H9 (cell line): Measurements from ENCODE around the gene ANKS3. TPM values are rescaled to one million over a fixed set of nuclear protein-coding genes. Genes with fewer than 3 reads are reported as not detected.

ENCODE experiments used
- DNase-seq: peaks from one replicate; pipeline ENCODE4 v3.0.0-alpha.2; 2017
- H2AFZ ChIP-seq: one replicate; pipeline ENCODE4 v1.6.1; 2013; ENCODE audit warnings: mild to moderate bottlenecking, low read length, control low read depth, moderate library complexity
- H2AK5ac ChIP-seq: 2 replicates; pipeline ENCODE4 v1.6.1; 2013; ENCODE audit warnings: low read length, control low read depth, mixed read lengths; ENCODE audit not compliant: insufficient read length
- H2BK120ac ChIP-seq: one replicate; pipeline ENCODE4 v1.6.1; 2013; ENCODE audit warnings: low read depth, mild to moderate bottlenecking, low read length, control low read depth, inconsistent platforms; ENCODE audit not compliant: poor library complexity, severe bottlenecking
- H2BK12ac ChIP-seq: 2 replicates; pipeline ENCODE4 v1.6.1; 2013; ENCODE audit warnings: low read length, control low read depth, mixed read lengths, low read depth; ENCODE audit not compliant: insufficient read length
- H2BK15ac ChIP-seq: 2 replicates; pipeline ENCODE4 v1.6.1; 2013; ENCODE audit warnings: low read depth, low read length, control low read depth
- H2BK20ac ChIP-seq: one replicate; pipeline ENCODE4 v1.6.1; 2013; ENCODE audit warnings: low read depth, mild to moderate bottlenecking, low read length, control low read depth, inconsistent platforms; ENCODE audit not compliant: poor library complexity, severe bottlenecking
- H2BK5ac ChIP-seq: 2 replicates; pipeline ENCODE4 v1.6.1; 2013; ENCODE audit warnings: low read length, control low read depth, mixed read lengths; ENCODE audit not compliant: insufficient read length
- H3K14ac ChIP-seq: 2 replicates; pipeline ENCODE4 v1.6.1; 2013; ENCODE audit warnings: low read length, control low read depth; ENCODE audit not compliant: insufficient read depth
- H3K18ac ChIP-seq: 2 replicates; pipeline ENCODE4 v1.6.1; 2013; ENCODE audit warnings: low read depth, mild to moderate bottlenecking, mixed read lengths, low read length, control low read depth; ENCODE audit not compliant: insufficient read length
- H3K23ac ChIP-seq: 2 replicates; pipeline ENCODE4 v1.6.1; 2013; ENCODE audit warnings: low read length, control low read depth, mixed read lengths, low read depth; ENCODE audit not compliant: insufficient read length
- H3K23me2 ChIP-seq: 2 replicates; pipeline ENCODE4 v1.6.1; 2013; ENCODE audit warnings: low read depth, mild to moderate bottlenecking, mixed read lengths, low read length, control low read depth; ENCODE audit not compliant: insufficient read length, poor library complexity, severe bottlenecking
- H3K27ac ChIP-seq: 2 replicates; pipeline ENCODE4 v1.5.1; 2013; ENCODE audit warnings: low read length, control low read depth, mixed read lengths, low read depth; ENCODE audit not compliant: insufficient read length
- H3K27me3 ChIP-seq: 2 replicates; pipeline ENCODE4 v1.6.1; 2013; ENCODE audit warnings: low read length, control low read depth, inconsistent platforms; ENCODE audit not compliant: insufficient read depth
- H3K4ac ChIP-seq: 2 replicates; pipeline ENCODE4 v1.6.1; 2013; ENCODE audit warnings: low read depth, mild to moderate bottlenecking, control low read depth, inconsistent platforms, low read length, moderate library complexity
- H3K4me1 ChIP-seq: 2 replicates; pipeline ENCODE4 v1.6.1; 2013; ENCODE audit warnings: low read length, control low read depth, inconsistent platforms; ENCODE audit not compliant: insufficient read depth
- H3K4me2 ChIP-seq: 2 replicates; pipeline ENCODE4 v1.6.1; 2013; ENCODE audit warnings: low read length, control low read depth, mixed read lengths; ENCODE audit not compliant: insufficient read length, insufficient read depth
- H3K56ac ChIP-seq: 2 replicates; pipeline ENCODE4 v1.6.1; 2013; ENCODE audit warnings: low read depth, mild to moderate bottlenecking, mixed read lengths, low read length, control low read depth; ENCODE audit not compliant: insufficient read length
- H3K79me1 ChIP-seq: 2 replicates; pipeline ENCODE4 v1.6.1; 2013; ENCODE audit warnings: low read depth, mild to moderate bottlenecking, moderate library complexity, low read length, control low read depth, inconsistent platforms; ENCODE audit not compliant: insufficient read depth, poor library complexity, severe bottlenecking
- H3K79me2 ChIP-seq: 2 replicates; pipeline ENCODE4 v1.6.1; 2013; ENCODE audit warnings: low read length, control low read depth, inconsistent platforms; ENCODE audit not compliant: insufficient read depth
- H3K9ac ChIP-seq: 2 replicates; pipeline ENCODE4 v1.6.1; 2013; ENCODE audit warnings: low read length, control low read depth, mixed read lengths; ENCODE audit not compliant: insufficient read length; ENCODE audit errors: extremely low read depth
- H3K9me3 ChIP-seq: one replicate; pipeline ENCODE4 v1.6.1; 2013; ENCODE audit warnings: low read depth, low read length, inconsistent platforms; ENCODE audit not compliant: control insufficient read depth
- H3T11ph ChIP-seq: one replicate; pipeline ENCODE4 v1.6.1; 2013; ENCODE audit warnings: mild to moderate bottlenecking, low read length, control low read depth, inconsistent platforms
- H4K20me1 ChIP-seq: one replicate; pipeline ENCODE4 v1.6.1; 2013; ENCODE audit not compliant: control insufficient read depth, insufficient read length, insufficient read depth
- H4K5ac ChIP-seq: 2 replicates; pipeline ENCODE4 v1.6.1; 2013; ENCODE audit warnings: low read depth, mild to moderate bottlenecking, mixed read lengths, low read length, control low read depth; ENCODE audit not compliant: insufficient read length
- H4K8ac ChIP-seq: replicated peaks from 2 replicates; pipeline ENCODE4 v1.6.1; 2013; ENCODE audit warnings: low read length, control low read depth, mixed read lengths, low read depth; ENCODE audit not compliant: insufficient read length
- H4K91ac ChIP-seq: 2 replicates; pipeline ENCODE4 v1.6.1; 2013; ENCODE audit warnings: low read depth, mild to moderate bottlenecking, moderate library complexity, mixed read lengths, low read length, control low read depth; ENCODE audit not compliant: insufficient read length
- H3K27ac Mint-ChIP-seq, 3 experiments: 2 replicates in 2 of 3; 3 replicates in 1 of 3; pipeline ENCODE4 v1.8.0; 2020 to 2021; ENCODE audit warnings: mixed read lengths in 3 of 3, mild to moderate bottlenecking in 1 of 3, moderate library complexity in 1 of 3
- H3K27me3 Mint-ChIP-seq: 2 replicates; pipeline ENCODE4 v1.8.0; 2021; ENCODE audit warnings: low read depth, mild to moderate bottlenecking, moderate library complexity, mixed read lengths
- H3K36me3 Mint-ChIP-seq, 3 experiments: 2 replicates in 2 of 3; 3 replicates in 1 of 3; pipeline ENCODE4 v1.8.0; 2020 to 2021; ENCODE audit warnings: low read depth in 3 of 3, mixed read lengths in 3 of 3; ENCODE audit not compliant: insufficient read depth in 1 of 3
- H3K4me1 Mint-ChIP-seq, 2 experiments: 2 replicates each; pipeline ENCODE4 v1.8.0; 2020; ENCODE audit warnings: mixed read lengths in 2 of 2
- H3K4me3 Mint-ChIP-seq, 2 experiments: 2 replicates in 1 of 2; 3 replicates in 1 of 2; pipeline ENCODE4 v1.8.0; 2020 to 2021; ENCODE audit warnings: mild to moderate bottlenecking in 2 of 2, mixed read lengths in 2 of 2, moderate library complexity in 1 of 2
- H3K9me3 Mint-ChIP-seq, 2 experiments: 2 replicates in 1 of 2; 3 replicates in 1 of 2; pipeline ENCODE4 v1.8.0; 2020; ENCODE audit warnings: mild to moderate bottlenecking in 2 of 2, mixed read lengths in 2 of 2, moderate library complexity in 1 of 2
- CTCF ChIP-seq: fragments of 200-600 bp; sonication (generic); conservative IDR thresholded peaks from 3 replicates; pipeline ENCODE4 v1.8.0; 2021; ENCODE audit warnings: antibody characterized with exemption, mild to moderate bottlenecking
- WGBS: extraction: QIAGEN DNeasy Blood & Tissue Kit; methylation state at CpG from one replicate; pipeline ENCODE4 v1.1.7; 2013; ENCODE audit warnings: missing lambda C conversion rate, low lambda C conversion rate, mixed read lengths; ENCODE audit not compliant: insufficient read length; ENCODE audit errors: extremely low coverage; 5-methylcytosine and 5-hydroxymethylcytosine counted together
- total RNA-seq: library from RNA; stranded (reverse); gene quantifications from 2 replicates; pipeline ENCODE4 v1.2.1, GENCODE V29; 2021

ANKS3 gene
- total RNA-seq, 1 experiment from 2014 or later: 32.0 TPM

GRCh38 chr16:4660454-4661007 lies 73.5 kb downstream of the ANKS3 start:
- Histone ChIP-seq H4K5ac (no peak overlapping the region), H3K79me2 (no peaks in the 10 kb centered on the region), H2AFZ (no peak overlapping the region), H4K91ac (no peak overlapping the region), H3K14ac (no peak overlapping the region), H3K18ac (no peak overlapping the region), H4K8ac (no peak overlapping the region), H3K27ac (no peak overlapping the region), H3K23me2 (no peaks in the 10 kb centered on the region), H2BK12ac (no peak overlapping the region), H2BK20ac (no peak overlapping the region), H3K23ac (no peak overlapping the region), H2AK5ac (no peak overlapping the region), H3K4me2 (no peak overlapping the region), H4K20me1 (no peaks in the 10 kb centered on the region), H3K9ac (no peak overlapping the region), H3K9me3 (no peaks in the 10 kb centered on the region), H3K79me1 (no peaks in the 10 kb centered on the region), H3K27me3 (no peaks in the 10 kb centered on the region), H3K4me1 (no peaks in the 10 kb centered on the region), H2BK120ac (no peak overlapping the region), H2BK15ac (no peak overlapping the region), H3K4ac (no peak overlapping the region), H3K56ac (no peak overlapping the region), H2BK5ac (no peak overlapping the region), H3T11ph (no peak overlapping the region)
- no peak overlapping the region for H3K27ac Mint-ChIP-seq
- no peak for TF ChIP-seq CTCF
- no CpG with 5 or more reads among the region's 18 CpGs for WGBS
- H3K27me3 Mint-ChIP-seq: no peaks in the 10 kb centered on the region; the same call in 1 of the 2 replicates
- H3K4me3 Mint-ChIP-seq: no peak overlapping the region
- H3K9me3 Mint-ChIP-seq: no peaks in the 10 kb centered on the region
- H3K4me1 Mint-ChIP-seq: peaks cover 0 to 8% of the 10 kb centered on the region in 2 experiments; a peak in 2 of 4 replicates
- H3K36me3 Mint-ChIP-seq: peaks cover 11 to 49% (median 32%) of the 10 kb centered on the region in 3 experiments; a peak in 6 of 7 replicates
- no peak for DNase-seq
